OCI-LY7 (cell line): Measurements from ENCODE around the gene NBEA.

Experiments used
- EZH2phosphoT487 ChIP-seq: fragments of 200-600 bp; sonication (generic); IDR thresholded peaks from 2 replicates; pipeline ENCODE4 v1.6.1; 2018; ENCODE audit warnings: low read depth, borderline replicate concordance, mild to moderate bottlenecking, mixed run types, antibody characterized with exemption, low read length, moderate library complexity, mixed read lengths
- TF ChIP-seq, protein P1 (sequence below): fragments of 200-600 bp; sonication (generic); conservative IDR thresholded peaks from 2 replicates; pipeline ENCODE4 v1.5.1; 2014; ENCODE audit warnings: mild to moderate bottlenecking, antibody characterized with exemption, low read length, moderate library complexity, mixed read lengths

GRCh38 chr13:35552172-35552844 is 610.2 kb downstream of the NBEA start:
- TF ChIP-seq, protein P1, sequence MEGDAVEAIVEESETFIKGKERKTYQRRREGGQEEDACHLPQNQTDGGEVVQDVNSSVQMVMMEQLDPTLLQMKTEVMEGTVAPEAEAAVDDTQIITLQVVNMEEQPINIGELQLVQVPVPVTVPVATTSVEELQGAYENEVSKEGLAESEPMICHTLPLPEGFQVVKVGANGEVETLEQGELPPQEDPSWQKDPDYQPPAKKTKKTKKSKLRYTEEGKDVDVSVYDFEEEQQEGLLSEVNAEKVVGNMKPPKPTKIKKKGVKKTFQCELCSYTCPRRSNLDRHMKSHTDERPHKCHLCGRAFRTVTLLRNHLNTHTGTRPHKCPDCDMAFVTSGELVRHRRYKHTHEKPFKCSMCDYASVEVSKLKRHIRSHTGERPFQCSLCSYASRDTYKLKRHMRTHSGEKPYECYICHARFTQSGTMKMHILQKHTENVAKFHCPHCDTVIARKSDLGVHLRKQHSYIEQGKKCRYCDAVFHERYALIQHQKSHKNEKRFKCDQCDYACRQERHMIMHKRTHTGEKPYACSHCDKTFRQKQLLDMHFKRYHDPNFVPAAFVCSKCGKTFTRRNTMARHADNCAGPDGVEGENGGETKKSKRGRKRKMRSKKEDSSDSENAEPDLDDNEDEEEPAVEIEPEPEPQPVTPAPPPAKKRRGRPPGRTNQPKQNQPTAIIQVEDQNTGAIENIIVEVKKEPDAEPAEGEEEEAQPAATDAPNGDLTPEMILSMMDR = no peak
- no peak for TF ChIP-seq EZH2phosphoT487
